ENCODE measurements around the gene SLC17A4. TPM values are rescaled to one million over a fixed set of nuclear protein-coding genes. Genes with fewer than 3 reads are reported as not detected.
"Not testable (repeated sequence)": the region's sequence is repeated elsewhere in the genome, so short reads cannot be mapped to it uniquely, and the experiment has no call there.

SLC17A4 gene
- total and polyA plus RNA-seq, 10 of the 15 experiments (the other 5 are each of a cell fraction or from before 2014, with no cell fraction given): not detected

GRCh38 chr6:25748049-25748448 is 6.5 kb upstream of the SLC17A4 start:
- Histone ChIP-seq H4K20me1 (ENCODE audit: control insufficient read depth, insufficient read depth) (no peaks in the 10 kb centered on the region), H3K9me3 (replicated peaks; ENCODE audit: control insufficient read depth, insufficient read depth, low read length) (no peaks in the 10 kb centered on the region), H3K4me3 (no peak overlapping the region), H3K27me3 (replicated peaks in 1 of 2; ENCODE audit: control insufficient read depth in 2 of 2, insufficient read depth in 2 of 2, low read length in 1 of 2) (no peaks in the 10 kb centered on the region), H3K4me2 (ENCODE audit: control insufficient read depth, insufficient read depth) (no peak overlapping the region), H3K4me1 (ENCODE audit: control insufficient read depth, insufficient read depth, low read length) (no peaks in the 10 kb centered on the region), H3K36me3 (ENCODE audit: control insufficient read depth in 2 of 2, insufficient read depth in 2 of 2, low read length in 1 of 2) (no peaks in the 10 kb centered on the region), H3K9ac (ENCODE audit: control insufficient read depth, insufficient read depth, low read length) (no peak overlapping the region), H3K27ac (ENCODE audit: control insufficient read depth, insufficient read depth) (no peak overlapping the region), H2AFZ (ENCODE audit: control insufficient read depth, low read depth, low read length) (no peak overlapping the region), H3K79me2 (ENCODE audit: control insufficient read depth, insufficient read depth, low read length) (no peaks in the 10 kb centered on the region)
- intact Hi-C loops (cut with micrococcal nuclease; ENCODE audit: unreplicated experiment): no loop called here
- CTCF ChIA-PET: interaction anchor here (0.6 kb wide), 1 partner anchor 1323 kb away, joined by 3 read pairs; no protein-coding TSS in a partner anchor
- RAD21 ChIA-PET (ENCODE audit: unreplicated experiment): no interaction called here
- in situ Hi-C loops (cut with MboI): no loop called here
- POLR2A ChIA-PET: no interaction called here
- no peak for FAIRE-seq
- no peak for ATAC-seq
- no TSS peak for BruUV-seq (replicated peaks)
- no peak for DNase-seq (ENCODE audit: low read depth, low spot score)
- SMC1A ChIA-PET (ENCODE audit: uncharacterized antibody, unreplicated experiment): no interaction called here
- TF ChIP-seq E2F4 (IDR thresholded peaks at IDR 0.05; ENCODE audit: low read depth, low read length) (no peak), HSF1 (IDR thresholded peaks at IDR 0.05; ENCODE audit: low read depth, low read length) (no peak), MYC (IDR thresholded peaks at IDR 0.05; ENCODE audit: insufficient read depth, insufficient read length, insufficient replicate concordance, low read length, severe bottlenecking) (no peak), SUPT20H (IDR thresholded peaks at IDR 0.05; ENCODE audit: borderline replicate concordance, control insufficient read depth, low read depth, low read length) (no peak), ZZZ3 (IDR thresholded peaks at IDR 0.05; ENCODE audit: control insufficient read depth, insufficient read length, low read depth) (no peak), NFIC (IDR thresholded peaks at IDR 0.05; ENCODE audit: low read depth, low read length) (no peak), TCF12 (IDR thresholded peaks at IDR 0.05; ENCODE audit: low read depth, low read length) (no peak), SP1 (IDR thresholded peaks at IDR 0.05; ENCODE audit: low read depth, low read length) (no peak), BMI1 (IDR thresholded peaks at IDR 0.05; ENCODE audit: borderline replicate concordance) (no peak)

GRCh38 chr6:25748601-25749517 is 5.7 kb upstream of the SLC17A4 start:
- FAIRE-seq; H3K27ac ChIP-seq (ENCODE audit: control insufficient read depth, insufficient read depth); DNase-seq (ENCODE audit: low read depth, low spot score); ATAC-seq; RAD21 ChIA-PET (ENCODE audit: unreplicated experiment); H3K9me3 ChIP-seq (replicated peaks; ENCODE audit: control insufficient read depth, insufficient read depth, low read length); H3K4me3 ChIP-seq; intact Hi-C loops (cut with micrococcal nuclease; ENCODE audit: unreplicated experiment); H4K20me1 ChIP-seq (ENCODE audit: control insufficient read depth, insufficient read depth); H3K79me2 ChIP-seq (ENCODE audit: control insufficient read depth, insufficient read depth, low read length); H3K4me2 ChIP-seq (ENCODE audit: control insufficient read depth, insufficient read depth); H3K4me1 ChIP-seq (ENCODE audit: control insufficient read depth, insufficient read depth, low read length); POLR2A ChIA-PET; H3K9ac ChIP-seq (ENCODE audit: control insufficient read depth, insufficient read depth, low read length); H3K36me3 ChIP-seq (ENCODE audit: control insufficient read depth in 2 of 2, insufficient read depth in 2 of 2, low read length in 1 of 2); SMC1A ChIA-PET (ENCODE audit: uncharacterized antibody, unreplicated experiment); BruUV-seq (replicated peaks); H3K27me3 ChIP-seq (replicated peaks in 1 of 2; ENCODE audit: control insufficient read depth in 2 of 2, insufficient read depth in 2 of 2, low read length in 1 of 2); in situ Hi-C loops (cut with MboI); H2AFZ ChIP-seq (ENCODE audit: control insufficient read depth, low read depth, low read length): not testable (repeated sequence)
- 62% methylated on average over 17 of the region's 17 CpGs for WGBS (ENCODE audit: insufficient coverage, insufficient replicate concordance, low lambda C conversion rate, missing lambda C conversion rate)
- CTCF ChIA-PET: interaction anchor here (0.6 to 1.7 kb wide), 2 partner anchors 17 to 1323 kb away, joined by 3 read pairs; no protein-coding TSS in a partner anchor

Measured in GM12878 (cell line).